HepG2 (cell line): ENCODE data around the gene GPLD1. TPM values are rescaled to one million over a fixed set of nuclear protein-coding genes. Genes with fewer than 3 reads are reported as not detected.

Source experiments
- ARID5B ChIP-seq: IDR thresholded peaks from 2 replicates; pipeline ENCODE4 v1.4.0; 2020; ENCODE audit warnings: mild to moderate bottlenecking, missing genetic modification reagents
- BCL6 ChIP-seq: IDR thresholded peaks from 2 replicates; pipeline ENCODE4 v1.6.1; 2016; ENCODE audit warnings: missing genetic modification reagents, missing compliant biosample characterization
- DMAP1 ChIP-seq: IDR thresholded peaks from 2 replicates; pipeline ENCODE4 v1.6.1; 2016
- ELF3 ChIP-seq: IDR thresholded peaks from 2 replicates; pipeline ENCODE4 v1.6.1; 2016; ENCODE audit warnings: missing genetic modification reagents, missing compliant biosample characterization
- GATAD2A ChIP-seq: IDR thresholded peaks from 2 replicates; pipeline ENCODE4 v1.6.1; 2016
- KAT7 ChIP-seq: IDR thresholded peaks from 2 replicates; pipeline ENCODE4 v1.6.1; 2018; ENCODE audit warnings: borderline replicate concordance, missing compliant biosample characterization
- MYPOP ChIP-seq: sonication (generic); formaldehyde crosslinking; IDR thresholded peaks from 2 replicates; pipeline ENCODE4 v1.8.1; 2023; ENCODE audit warnings: mild to moderate bottlenecking, moderate library complexity, missing genetic modification reagents
- PPARG ChIP-seq: conservative IDR thresholded peaks from 2 replicates; pipeline ENCODE4 v1.6.1; 2016; ENCODE audit warnings: missing biosample characterization, missing genetic modification reagents
- SOX5 ChIP-seq: IDR thresholded peaks from 2 replicates; pipeline ENCODE4 v1.6.1; 2016; ENCODE audit warnings: borderline replicate concordance
- TFAP4 ChIP-seq: sonication (generic); IDR thresholded peaks from 2 replicates; pipeline ENCODE4 v1.6.1; 2016; ENCODE audit warnings: low read depth, borderline replicate concordance
- polyA plus RNA-seq, 8 experiments: library from polyadenylated mRNA; depleted of rRNA in 3 of 8; stranded (reverse) in 7 of 8; unstranded in 1 of 8; fragments of >200 nt; fragmentation: Illumina TruSeq in 4 of 8; extraction: Trizol in 4 of 8; gene quantifications; 2 replicates each; pipeline versions ENCODE4 v1.2.1 to v1.2.3, GENCODE V29; 2011 to 2016; ENCODE audit warnings: low read depth in 4 of 8, missing spikeins in 1 of 8, mixed read lengths in 1 of 8; ENCODE audit not compliant: insufficient read depth in 1 of 8
- total RNA-seq, 5 experiments: library from RNA; depleted of rRNA; stranded (reverse); fragments of >200 nt; fragmentation: Illumina TruSeq; extraction: Trizol; gene quantifications; 2 replicates each; pipeline ENCODE4 v1.2.3, GENCODE V29; 2016; ENCODE audit warnings: low read depth in 1 of 5
- TF ChIP-seq, protein P1 (sequence below): sonication (generic); formaldehyde crosslinking; IDR thresholded peaks from 2 replicates; pipeline ENCODE4 v1.5.0; 2020; ENCODE audit warnings: mild to moderate bottlenecking, missing genetic modification reagents, borderline replicate concordance
- TF ChIP-seq, protein P2 (sequence below): sonication (generic); formaldehyde crosslinking; IDR thresholded peaks from 2 replicates; pipeline ENCODE4 v1.5.0; 2020; ENCODE audit warnings: missing genetic modification reagents
- TF ChIP-seq, protein P3 (sequence below): sonication (generic); formaldehyde crosslinking; IDR thresholded peaks from 2 replicates; pipeline ENCODE4 v1.4.0; 2020; ENCODE audit warnings: missing genetic modification reagents
- TF ChIP-seq, protein P4 (sequence below): IDR thresholded peaks from 2 replicates; pipeline ENCODE4 v1.6.1; 2016

The GPLD1 gene
- total and polyA plus RNA-seq, 2 of the 13 experiments (the other 11 are each of a cell fraction or from before 2014, with no cell fraction given), result 6.2 to 7.6 TPM

DNA sequence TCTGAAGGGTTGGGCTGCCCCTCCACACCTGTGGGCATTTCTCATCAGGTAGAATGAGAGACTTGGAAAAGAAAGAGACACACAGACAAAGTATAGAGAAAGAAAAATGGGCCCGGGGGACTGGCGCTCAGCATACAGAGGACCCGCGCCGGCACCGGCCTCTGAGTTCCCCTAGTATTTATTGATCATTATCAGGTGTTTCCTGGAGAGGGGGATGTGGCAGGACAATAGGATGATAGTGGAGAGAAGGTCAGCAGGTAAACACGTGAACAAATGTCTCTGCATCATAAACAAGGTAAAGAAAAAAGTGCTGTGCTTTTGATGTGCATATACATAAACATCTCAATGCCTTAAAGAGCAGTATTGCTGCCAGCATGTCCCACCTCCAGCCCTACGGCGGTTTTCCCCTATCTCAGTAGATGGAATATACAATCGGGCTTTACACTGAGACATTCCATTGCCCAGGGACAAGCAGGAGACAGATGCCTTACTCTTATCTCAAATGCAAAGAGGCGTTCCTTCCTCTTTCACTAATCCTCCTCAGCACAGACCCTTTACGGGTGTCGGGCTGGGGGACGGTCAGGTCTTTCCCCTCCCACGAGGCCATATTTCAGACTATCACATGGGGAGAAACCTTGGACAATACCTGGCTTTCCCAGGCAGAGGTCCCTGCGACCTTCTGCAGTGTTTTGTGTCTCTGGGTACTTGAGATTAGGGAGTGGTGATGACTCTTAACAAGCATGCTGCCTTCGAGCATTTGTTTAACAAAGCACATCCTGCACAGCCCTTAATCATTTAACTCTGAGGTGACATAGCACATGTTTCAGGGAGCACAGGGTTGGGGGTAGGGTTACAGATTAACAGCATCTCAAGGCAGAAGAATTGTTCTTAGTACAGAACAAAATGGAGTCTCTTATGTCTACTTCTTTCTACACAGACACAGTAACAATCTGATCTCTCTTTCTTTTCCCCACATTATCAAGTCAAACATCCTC is 89.0 kb downstream of the GPLD1 start (continued):
- peak; percentile 39 for TF ChIP-seq ARID5B
- TF ChIP-seq, protein P1, sequence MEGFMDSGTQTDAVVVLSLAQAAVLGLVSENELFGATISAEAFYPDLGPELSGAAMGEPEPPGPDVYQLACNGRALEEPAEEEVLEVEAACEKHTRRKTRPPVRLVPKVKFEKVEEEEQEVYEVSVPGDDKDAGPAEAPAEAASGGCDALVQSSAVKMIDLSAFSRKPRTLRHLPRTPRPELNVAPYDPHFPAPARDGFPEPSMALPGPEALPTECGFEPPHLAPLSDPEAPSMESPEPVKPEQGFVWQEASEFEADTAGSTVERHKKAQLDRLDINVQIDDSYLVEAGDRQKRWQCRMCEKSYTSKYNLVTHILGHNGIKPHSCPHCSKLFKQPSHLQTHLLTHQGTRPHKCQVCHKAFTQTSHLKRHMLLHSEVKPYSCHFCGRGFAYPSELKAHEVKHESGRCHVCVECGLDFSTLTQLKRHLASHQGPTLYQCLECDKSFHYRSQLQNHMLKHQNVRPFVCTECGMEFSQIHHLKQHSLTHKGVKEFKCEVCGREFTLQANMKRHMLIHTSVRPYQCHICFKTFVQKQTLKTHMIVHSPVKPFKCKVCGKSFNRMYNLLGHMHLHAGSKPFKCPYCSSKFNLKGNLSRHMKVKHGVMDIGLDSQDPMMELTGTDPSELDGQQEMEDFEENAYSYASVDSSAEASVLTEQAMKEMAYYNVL (CRISPR knock-in tag), result peak; percentile 47; the same call in 1 of the 2 replicates
- TF ChIP-seq, protein P2, sequence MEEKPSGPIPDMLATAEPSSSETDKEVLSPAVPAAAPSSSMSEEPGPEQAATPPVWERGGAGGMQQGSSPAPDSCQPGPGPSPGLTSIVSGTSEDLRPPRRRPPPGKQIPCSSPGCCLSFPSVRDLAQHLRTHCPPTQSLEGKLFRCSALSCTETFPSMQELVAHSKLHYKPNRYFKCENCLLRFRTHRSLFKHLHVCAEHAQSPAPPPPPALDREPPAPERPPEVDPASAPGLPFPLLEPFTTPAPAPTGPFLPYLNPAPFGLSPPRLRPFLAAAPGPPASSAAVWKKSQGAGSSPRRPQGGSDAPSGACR (CRISPR knock-in tag), result 0 out of 2 replicates have a peak, but pooled peaks have one; percentile 42
- TF ChIP-seq BCL6 (CRISPR knock-in tag), result peak; percentile 79
- TF ChIP-seq DMAP1 (CRISPR knock-in tag), result 0 out of 2 replicates have a peak, but pooled peaks have one; percentile 16
- TF ChIP-seq KAT7 (CRISPR knock-in tag), result peak; percentile 45; the same call in 1 of the 2 replicates
- peak; percentile 23; the same call in 1 of the 2 replicates for TF ChIP-seq ELF3 (CRISPR knock-in tag)
- TF ChIP-seq GATAD2A (CRISPR knock-in tag), result peak; percentile 47; the same call in 1 of the 2 replicates
- TF ChIP-seq, protein P3, sequence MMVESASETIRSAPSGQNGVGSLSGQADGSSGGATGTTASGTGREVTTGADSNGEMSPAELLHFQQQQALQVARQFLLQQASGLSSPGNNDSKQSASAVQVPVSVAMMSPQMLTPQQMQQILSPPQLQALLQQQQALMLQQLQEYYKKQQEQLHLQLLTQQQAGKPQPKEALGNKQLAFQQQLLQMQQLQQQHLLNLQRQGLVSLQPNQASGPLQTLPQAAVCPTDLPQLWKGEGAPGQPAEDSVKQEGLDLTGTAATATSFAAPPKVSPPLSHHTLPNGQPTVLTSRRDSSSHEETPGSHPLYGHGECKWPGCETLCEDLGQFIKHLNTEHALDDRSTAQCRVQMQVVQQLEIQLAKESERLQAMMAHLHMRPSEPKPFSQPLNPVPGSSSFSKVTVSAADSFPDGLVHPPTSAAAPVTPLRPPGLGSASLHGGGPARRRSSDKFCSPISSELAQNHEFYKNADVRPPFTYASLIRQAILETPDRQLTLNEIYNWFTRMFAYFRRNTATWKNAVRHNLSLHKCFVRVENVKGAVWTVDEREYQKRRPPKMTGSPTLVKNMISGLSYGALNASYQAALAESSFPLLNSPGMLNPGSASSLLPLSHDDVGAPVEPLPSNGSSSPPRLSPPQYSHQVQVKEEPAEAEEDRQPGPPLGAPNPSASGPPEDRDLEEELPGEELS (CRISPR knock-in tag), result peak; percentile 76
- TF ChIP-seq TFAP4, result peak; percentile 21; the same call in 1 of the 2 replicates
- TF ChIP-seq SOX5 (CRISPR knock-in tag), result peak; percentile 90
- TF ChIP-seq MYPOP, result 0 out of 2 replicates have a peak, but pooled peaks have one; percentile 21
- TF ChIP-seq, protein P4, sequence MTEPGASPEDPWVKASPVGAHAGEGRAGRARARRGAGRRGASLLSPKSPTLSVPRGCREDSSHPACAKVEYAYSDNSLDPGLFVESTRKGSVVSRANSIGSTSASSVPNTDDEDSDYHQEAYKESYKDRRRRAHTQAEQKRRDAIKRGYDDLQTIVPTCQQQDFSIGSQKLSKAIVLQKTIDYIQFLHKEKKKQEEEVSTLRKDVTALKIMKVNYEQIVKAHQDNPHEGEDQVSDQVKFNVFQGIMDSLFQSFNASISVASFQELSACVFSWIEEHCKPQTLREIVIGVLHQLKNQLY (CRISPR knock-in tag), result peak; percentile 87
- 0 out of 2 replicates have a peak, but pooled peaks have one; percentile 14 for TF ChIP-seq PPARG (CRISPR knock-in tag)
